Measurements from ENCODE around the gene ATP5F1A. TPM values are rescaled to one million over a fixed set of nuclear protein-coding genes. Genes with fewer than 3 reads are reported as not detected.

The ATP5F1A gene
- total RNA-seq, 1 experiment from 2014 or later = 298 TPM

DNA sequence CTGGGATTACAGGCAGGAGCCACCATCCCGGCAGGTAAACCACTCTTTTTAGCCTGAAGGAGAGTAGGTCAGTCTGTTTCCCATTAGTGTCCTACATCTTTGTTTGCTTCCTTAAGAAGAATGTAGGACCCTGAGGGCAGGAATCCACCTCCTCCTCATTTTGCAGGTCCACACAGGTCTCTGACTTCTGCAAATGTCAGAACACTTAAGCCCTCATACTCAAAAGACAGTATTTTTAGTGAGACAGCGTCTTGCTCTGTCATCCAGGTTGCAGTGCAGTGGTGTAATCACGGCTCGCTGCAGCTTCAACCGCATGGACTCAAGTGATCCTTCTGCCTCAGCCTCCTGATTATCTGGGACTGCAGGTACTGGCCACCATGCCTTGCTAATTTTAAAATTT, 35.3 kb downstream of the ATP5F1A start:
- H3K4me3 ChIP-seq (ENCODE audit: low read depth in 2 of 2, low read length in 2 of 2) = no peak overlapping the region
- POLR2A ChIA-PET = no interaction called here
- no peak for ATAC-seq
- H3K9me3 ChIP-seq (ENCODE audit: control insufficient read depth, insufficient read depth, low read depth, low read length) = no peaks in the 10 kb centered on the region
- CTCF ChIA-PET = interaction anchor here (0.7 kb wide), 1 partner anchor 147 kb away, joined by 3 read pairs; no protein-coding TSS in a partner anchor
- no peak overlapping the region for H3K27ac ChIP-seq (ENCODE audit: low read length)
- H3K4me1 ChIP-seq (ENCODE audit: control insufficient read depth, insufficient read depth, low read length) = no peaks in the 10 kb centered on the region
- TF ChIP-seq SIN3A (IDR thresholded peaks at IDR 0.05; ENCODE audit: borderline replicate concordance, insufficient read depth, low read depth, low read length) = no peak
- TF ChIP-seq, protein P1, sequence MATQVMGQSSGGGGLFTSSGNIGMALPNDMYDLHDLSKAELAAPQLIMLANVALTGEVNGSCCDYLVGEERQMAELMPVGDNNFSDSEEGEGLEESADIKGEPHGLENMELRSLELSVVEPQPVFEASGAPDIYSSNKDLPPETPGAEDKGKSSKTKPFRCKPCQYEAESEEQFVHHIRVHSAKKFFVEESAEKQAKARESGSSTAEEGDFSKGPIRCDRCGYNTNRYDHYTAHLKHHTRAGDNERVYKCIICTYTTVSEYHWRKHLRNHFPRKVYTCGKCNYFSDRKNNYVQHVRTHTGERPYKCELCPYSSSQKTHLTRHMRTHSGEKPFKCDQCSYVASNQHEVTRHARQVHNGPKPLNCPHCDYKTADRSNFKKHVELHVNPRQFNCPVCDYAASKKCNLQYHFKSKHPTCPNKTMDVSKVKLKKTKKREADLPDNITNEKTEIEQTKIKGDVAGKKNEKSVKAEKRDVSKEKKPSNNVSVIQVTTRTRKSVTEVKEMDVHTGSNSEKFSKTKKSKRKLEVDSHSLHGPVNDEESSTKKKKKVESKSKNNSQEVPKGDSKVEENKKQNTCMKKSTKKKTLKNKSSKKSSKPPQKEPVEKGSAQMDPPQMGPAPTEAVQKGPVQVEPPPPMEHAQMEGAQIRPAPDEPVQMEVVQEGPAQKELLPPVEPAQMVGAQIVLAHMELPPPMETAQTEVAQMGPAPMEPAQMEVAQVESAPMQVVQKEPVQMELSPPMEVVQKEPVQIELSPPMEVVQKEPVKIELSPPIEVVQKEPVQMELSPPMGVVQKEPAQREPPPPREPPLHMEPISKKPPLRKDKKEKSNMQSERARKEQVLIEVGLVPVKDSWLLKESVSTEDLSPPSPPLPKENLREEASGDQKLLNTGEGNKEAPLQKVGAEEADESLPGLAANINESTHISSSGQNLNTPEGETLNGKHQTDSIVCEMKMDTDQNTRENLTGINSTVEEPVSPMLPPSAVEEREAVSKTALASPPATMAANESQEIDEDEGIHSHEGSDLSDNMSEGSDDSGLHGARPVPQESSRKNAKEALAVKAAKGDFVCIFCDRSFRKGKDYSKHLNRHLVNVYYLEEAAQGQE (IDR thresholded peaks at IDR 0.05; ENCODE audit: insufficient read depth in 1 of 2, low read depth in 2 of 2, low read length in 1 of 2) = no peak
- TF ChIP-seq TCF7L2 (IDR thresholded peaks at IDR 0.05; ENCODE audit: low read depth, low read length) = no peak
- TF ChIP-seq POLR2AphosphoS5 (IDR thresholded peaks at IDR 0.05; ENCODE audit: low read depth, low read length) = no peak
- no peak for TF ChIP-seq CTCF (IDR thresholded peaks at IDR 0.05)
- no TSS peak for BruUV-seq (replicated peaks)
- H3K27me3 ChIP-seq (ENCODE audit: control insufficient read depth, insufficient read depth, low read length) = no peaks in the 10 kb centered on the region
- intact Hi-C loops (cut with micrococcal nuclease; ENCODE audit: unreplicated experiment) (no loop called here), in situ Hi-C loops (cut with HindIII; ENCODE audit: low pct_unique_long_range_greater_than_20kb, low sequenced_read_pairs) (no loop called here)
- no peak for DNase-seq (ENCODE audit: low read depth, low spot score)
- no peaks in the 10 kb centered on the region for H3K36me3 ChIP-seq (ENCODE audit: control insufficient read depth, insufficient read depth, low read length)

GRCh38 chr18:46061796-46062195, 36.3 kb downstream of the ATP5F1A start:
- H3K36me3 ChIP-seq (ENCODE audit: control insufficient read depth, insufficient read depth, low read length) = no peaks in the 10 kb centered on the region

More at GRCh38 chr18:46061796-46062195, 36.3 kb downstream of the ATP5F1A start:
- Histone ChIP-seq H3K4me3 (ENCODE audit: low read depth in 2 of 2, low read length in 2 of 2) (no peak overlapping the region), H3K9me3 (ENCODE audit: control insufficient read depth, insufficient read depth, low read depth, low read length) (no peaks in the 10 kb centered on the region), H3K27me3 (ENCODE audit: control insufficient read depth, insufficient read depth, low read length) (no peaks in the 10 kb centered on the region), H3K4me1 (ENCODE audit: control insufficient read depth, insufficient read depth, low read length) (no peaks in the 10 kb centered on the region), H3K27ac (ENCODE audit: low read length) (no peak overlapping the region)
- POLR2A ChIA-PET = no interaction called here
- TF ChIP-seq, protein P1 (IDR thresholded peaks at IDR 0.05; ENCODE audit: insufficient read depth in 1 of 2, low read depth in 2 of 2, low read length in 1 of 2) = no peak
- TF ChIP-seq POLR2AphosphoS5 (IDR thresholded peaks at IDR 0.05; ENCODE audit: low read depth, low read length) (no peak), TCF7L2 (IDR thresholded peaks at IDR 0.05; ENCODE audit: low read depth, low read length) (no peak), SIN3A (IDR thresholded peaks at IDR 0.05; ENCODE audit: borderline replicate concordance, insufficient read depth, low read depth, low read length) (no peak), CTCF (IDR thresholded peaks at IDR 0.05) (no peak)
- in situ Hi-C loops (cut with HindIII; ENCODE audit: low pct_unique_long_range_greater_than_20kb, low sequenced_read_pairs) (no loop called here), intact Hi-C loops (cut with micrococcal nuclease; ENCODE audit: unreplicated experiment) (no loop called here)
- BruUV-seq (replicated peaks) = no TSS peak
- CTCF ChIA-PET = no interaction called here
- no peak for DNase-seq (ENCODE audit: low read depth, low spot score)
- ATAC-seq = no peak

Data from Panc1 (cell line).